HCT116 (cell line): Measurements from ENCODE around the gene ZYX. TPM values are rescaled to one million over a fixed set of nuclear protein-coding genes. Genes with fewer than 3 reads are reported as not detected.

Experiments
- ATAC-seq: fragments of 200-7000 bp; cut with Tn5 transposase; 2 replicates; pipeline ENCODE4 v1.9.1; 2020; ENCODE audit warnings: mild to moderate bottlenecking, moderate library complexity
- BruUV-seq: library from RNA; stranded (reverse); fragments of 400-500 nt; replicated peaks from 2 replicates; lab custom pipeline; 2021; lab: Mats Ljungman, UMichigan
- CTCF ChIA-PET: fragments of 300-600 bp; sonication (Branson Sonifier 250); formaldehyde crosslinking; loops from one replicate; lab custom pipeline; 2021; ENCODE audit warnings: antibody characterized with exemption; lab: Charles Lee
- POLR2A ChIA-PET: fragments of 300-600, 350-600 bp; sonication (Branson Sonifier 250); formaldehyde crosslinking; loops from one replicate; lab custom pipeline; 2021; ENCODE audit warnings: antibody characterized with exemption; lab: Charles Lee
- RAD21 ChIA-PET, 2 experiments: fragments of 300-600 bp; sonication (Branson Sonifier 250); formaldehyde crosslinking; loops; one replicate each; lab custom pipeline; 2023; ENCODE audit warnings: low total read pairs in 2 of 2; ENCODE audit not compliant: uncharacterized antibody in 2 of 2, unreplicated experiment in 2 of 2, low non-redundant PET in 1 of 2; lab: Charles Lee
- DNase-seq: peaks from one replicate; pipeline ENCODE4 v3.0.0-alpha.2; 2010; ENCODE audit warnings: low read depth, low spot score
- H2AFZ ChIP-seq: fragments of 200-600 bp; shearing (Covaris generic), sonication (generic); 2 replicates; pipeline ENCODE4 v1.6.1; 2017; ENCODE audit warnings: low read depth, mixed run types, mixed read lengths, antibody characterized with exemption, low read length; ENCODE audit not compliant: poor library complexity, severe bottlenecking
- H3K27ac ChIP-seq: 2 replicates; pipeline ENCODE4 v1.5.1; 2012; ENCODE audit warnings: low read depth, low read length
- H3K27me3 ChIP-seq: fragments of 200-600 bp; sonication (generic); 2 replicates; pipeline ENCODE4 v1.6.1; 2016; ENCODE audit warnings: mixed run types, low read length, mixed read lengths; ENCODE audit not compliant: insufficient read depth
- H3K36me3 ChIP-seq, 2 experiments: fragments of 200-500 bp in 1 of 2; fragments of 200-600 bp in 1 of 2; sonication (Bioruptor generic) in 1 of 2; sonication (generic) in 1 of 2; 2 replicates each; pipeline versions ENCODE4 v1.5.1 to v1.6.1; 2014 to 2016; ENCODE audit warnings: low read length in 2 of 2, inconsistent platforms in 1 of 2, mixed read lengths in 1 of 2, mixed run types in 1 of 2; ENCODE audit not compliant: insufficient read depth in 2 of 2, control insufficient read depth in 1 of 2
- H3K4me1 ChIP-seq, 2 experiments: fragments of 200-600 bp in 1 of 2; sonication (generic) in 1 of 2; 2 replicates each; pipeline versions ENCODE4 v1.5.1 to v1.6.1; 2012 to 2017; ENCODE audit warnings: low read length in 2 of 2, inconsistent platforms in 1 of 2, mild to moderate bottlenecking in 1 of 2, mixed read lengths in 1 of 2, mixed run types in 1 of 2, moderate library complexity in 1 of 2; ENCODE audit not compliant: insufficient read depth in 2 of 2, control insufficient read depth in 1 of 2
- H3K4me2 ChIP-seq: fragments of 200-600 bp; sonication (generic); 2 replicates; pipeline ENCODE4 v1.6.1; 2017; ENCODE audit warnings: mixed run types, low read length, mixed read lengths
- H3K4me3 ChIP-seq, 2 experiments: fragments of 200-600 bp in 1 of 2; sonication (generic) in 1 of 2; replicated peaks in 1 of 2; 2 replicates each; pipeline ENCODE4 v1.5.1; 2011 to 2016; ENCODE audit warnings: low read length in 2 of 2, control low read depth in 1 of 2, low read depth in 1 of 2, mild to moderate bottlenecking in 1 of 2, mixed read lengths in 1 of 2, mixed run types in 1 of 2
- H3K79me2 ChIP-seq: fragments of 200-600 bp; sonication (generic); 2 replicates; pipeline ENCODE4 v1.6.1; 2017; ENCODE audit warnings: mild to moderate bottlenecking, mixed run types, low read length, moderate library complexity, mixed read lengths; ENCODE audit not compliant: insufficient read depth
- H3K9ac ChIP-seq: fragments of 200-600 bp; sonication (generic); 2 replicates; pipeline ENCODE4 v1.6.1; 2016; ENCODE audit warnings: low read length, mixed read lengths
- H3K9me2 ChIP-seq: fragments of 200-600 bp; sonication (generic), shearing (Covaris generic); 2 replicates; pipeline ENCODE4 v1.6.1; 2017; ENCODE audit warnings: mixed run types, mild to moderate bottlenecking, moderate library complexity; ENCODE audit not compliant: insufficient read depth
- H3K9me3 ChIP-seq, 2 experiments: fragments of 200-500 bp in 1 of 2; fragments of 200-600 bp in 1 of 2; sonication (Bioruptor generic) in 1 of 2; sonication (generic) in 1 of 2; 2 replicates each; pipeline ENCODE4 v1.6.1; 2014 to 2017; ENCODE audit warnings: low read length in 2 of 2, mixed read lengths in 2 of 2, inconsistent platforms in 1 of 2, low read depth in 1 of 2, mild to moderate bottlenecking in 1 of 2, mixed run types in 1 of 2, moderate library complexity in 1 of 2; ENCODE audit not compliant: control insufficient read depth in 1 of 2, insufficient read depth in 1 of 2
- H4K20me1 ChIP-seq: fragments of 200-600 bp; sonication (generic), shearing (Covaris generic); 2 replicates; pipeline ENCODE4 v1.6.1; 2017; ENCODE audit warnings: mixed run types, mild to moderate bottlenecking, moderate library complexity; ENCODE audit not compliant: insufficient read depth
- CBX3 ChIP-seq: IDR thresholded peaks from 2 replicates; pipeline ENCODE4 v1.6.1; 2012; ENCODE audit warnings: low read depth
- CEBPB ChIP-seq: IDR thresholded peaks from 2 replicates; pipeline ENCODE4 v1.6.1; 2012; ENCODE audit warnings: low read depth
- CTCF ChIP-seq, 3 experiments: fragments of 200-600 bp in 1 of 3; sonication (generic) in 1 of 3; IDR thresholded peaks in 2 of 3; conservative IDR thresholded peaks in 1 of 3; 2 replicates each; pipeline ENCODE4 v1.5.1; 2012 to 2017; ENCODE audit warnings: low read depth in 2 of 3, low read length in 2 of 3, antibody characterized with exemption in 1 of 3, borderline replicate concordance in 1 of 3, control low read depth in 1 of 3, mild to moderate bottlenecking in 1 of 3, mixed read lengths in 1 of 3, mixed run types in 1 of 3, moderate library complexity in 1 of 3; ENCODE audit not compliant: insufficient read depth in 1 of 3
- EZH2phosphoT487 ChIP-seq: fragments of 200-600 bp; IDR thresholded peaks from 2 replicates; pipeline ENCODE4 v1.6.1; 2018; ENCODE audit warnings: antibody characterized with exemption, borderline replicate concordance
- FOSL1 ChIP-seq: IDR thresholded peaks from 2 replicates; pipeline ENCODE4 v1.6.1; 2012; ENCODE audit warnings: low read depth
- JUND ChIP-seq: IDR thresholded peaks from 2 replicates; pipeline ENCODE4 v1.6.1; 2012
- POLR2A ChIP-seq: IDR thresholded peaks from 2 replicates; pipeline ENCODE4 v1.7.0; 2011; ENCODE audit warnings: borderline replicate concordance; ENCODE audit not compliant: insufficient read depth, insufficient read length; ENCODE audit errors: extremely low read depth
- POLR2AphosphoS5 ChIP-seq: IDR thresholded peaks from 2 replicates; pipeline ENCODE4 v1.6.1; 2011; ENCODE audit warnings: mild to moderate bottlenecking, low read depth, low read length, moderate library complexity
- REST ChIP-seq: IDR thresholded peaks from 2 replicates; pipeline ENCODE4 v1.6.1; 2012; ENCODE audit warnings: low read depth
- SIN3A ChIP-seq: IDR thresholded peaks from 2 replicates; pipeline ENCODE4 v1.6.1; 2012; ENCODE audit warnings: low read depth
- SP1 ChIP-seq: IDR thresholded peaks from 2 replicates; pipeline ENCODE4 v1.6.1; 2012; ENCODE audit warnings: low read depth
- YY1 ChIP-seq: IDR thresholded peaks from 2 replicates; pipeline ENCODE4 v1.6.1; 2011; ENCODE audit warnings: low read length, low read depth, moderate library complexity, mild to moderate bottlenecking; ENCODE audit not compliant: insufficient replicate concordance; ENCODE audit errors: extremely low read depth
- ZBTB33 ChIP-seq: IDR thresholded peaks from 2 replicates; pipeline ENCODE4 v1.6.1; 2011; ENCODE audit warnings: mild to moderate bottlenecking, low read length, moderate library complexity; ENCODE audit not compliant: insufficient replicate concordance; ENCODE audit errors: extremely low read depth
- ZNF274 ChIP-seq: fragments of 200-500 bp; sonication (Bioruptor generic); IDR thresholded peaks from 2 replicates; pipeline ENCODE4 v1.6.1; 2014; ENCODE audit warnings: mild to moderate bottlenecking, low read depth, low read length, inconsistent platforms
- intact Hi-C: fragments of 100-400 bp; cut with micrococcal nuclease; formaldehyde crosslinking; loops from 2 replicates; pipeline ENCODE4 v1.10.0; 2022
- total RNA-seq: library from RNA; stranded (reverse); gene quantifications from one replicate; pipeline ENCODE4 v1.2.1, GENCODE V29; 2021; ENCODE audit not compliant: unreplicated experiment

ZYX gene
- total RNA-seq, 1 experiment from 2014 or later = 144 TPM

- POLR2A ChIA-PET = no interaction called here
- Histone ChIP-seq H3K4me3 (no peak overlapping the region), H3K4me2 (no peak overlapping the region), H3K4me1 (peaks cover 13 to 26% of the 10 kb centered on the region in 2 experiments), H3K36me3 (peaks cover 5 to 22% of the 10 kb centered on the region in 2 experiments; a peak in 2 of 4 replicates), H3K27me3 (no peaks in the 10 kb centered on the region), H4K20me1 (no peaks in the 10 kb centered on the region), H3K9me2 (no peaks in the 10 kb centered on the region), H3K79me2 (peaks cover 75% of the 10 kb centered on the region), H2AFZ (no peak overlapping the region), H3K27ac (no peak overlapping the region), H3K9ac (no peak overlapping the region), H3K9me3 (no peaks in the 10 kb centered on the region)
- CTCF ChIA-PET = no interaction called here
- TF ChIP-seq EZH2phosphoT487 (no peak), YY1 (no peak), FOSL1 (no peak), SP1 (no peak), SIN3A (no peak), POLR2A (no peak), REST (no peak), JUND (no peak), POLR2AphosphoS5 (no peak), ZBTB33 (no peak), CTCF (IDR thresholded peaks at IDR 0.05 in 2 of 3, conservative IDR thresholded peaks at IDR 0.05 in 1 of 3; ENCODE audit: borderline replicate concordance in 1 of 3, insufficient read depth in 1 of 3, low read depth in 2 of 3, low read length in 2 of 3) (no peak), CBX3 (no peak), ZNF274 (no peak), CEBPB (no peak)
- BruUV-seq = no TSS peak
- no peak for ATAC-seq
- intact Hi-C loops = no loop called here
- no peak for DNase-seq
- RAD21 ChIA-PET = no interaction called here
Observed at GRCh38 chr7:143383642-143383957, 2.5 kb downstream of the ZYX start.
